Thymus (tissue), 11 donors: ENCODE results near the gene THAP11. TPM values are rescaled to one million over a fixed set of nuclear protein-coding genes. Genes with fewer than 3 reads are reported as not detected.

ENCODE experiments used
- DNase-seq, 9 donors: peaks; one replicate each; pipeline ENCODE4 v3.0.0-alpha.2; 2013; ENCODE audit warnings: low spot score in 9 of 9, low read depth in 6 of 9, missing footprints in 1 of 9
- H3K27ac ChIP-seq, 2 donors: one replicate each; pipeline ENCODE4 v1.5.1; 2013; ENCODE audit warnings: control low read depth in 1 of 2, low read depth in 1 of 2, low read length in 1 of 2, mild to moderate bottlenecking in 1 of 2, moderate library complexity in 1 of 2
- H3K27me3 ChIP-seq, 2 donors: one replicate each; pipeline ENCODE4 v1.5.1; 2013; ENCODE audit warnings: low read length in 1 of 2; ENCODE audit not compliant: control insufficient read depth in 2 of 2, insufficient read depth in 1 of 2
- H3K36me3 ChIP-seq, 2 donors: one replicate each; pipeline ENCODE4 v1.5.1; 2013; ENCODE audit warnings: low read length in 1 of 2, mild to moderate bottlenecking in 1 of 2, moderate library complexity in 1 of 2; ENCODE audit not compliant: control insufficient read depth in 2 of 2, insufficient read depth in 2 of 2
- H3K4me1 ChIP-seq, 2 donors: one replicate each; pipeline ENCODE4 v1.5.1; 2013; ENCODE audit warnings: low read length in 2 of 2; ENCODE audit not compliant: control insufficient read depth in 2 of 2, insufficient read depth in 2 of 2
- H3K4me3 ChIP-seq, 2 donors: one replicate each; pipeline ENCODE4 v1.5.1; 2013; ENCODE audit warnings: low read length in 2 of 2, control low read depth in 1 of 2, mild to moderate bottlenecking in 1 of 2
- H3K9me3 ChIP-seq, 2 donors: one replicate each; pipeline ENCODE4 v1.5.1; 2013; ENCODE audit warnings: low read length in 1 of 2, mild to moderate bottlenecking in 1 of 2; ENCODE audit not compliant: control insufficient read depth in 2 of 2, insufficient read depth in 1 of 2
- WGBS: extraction: QIAGEN DNeasy Blood & Tissue Kit; methylation state at CpG from one replicate; pipeline ENCODE4 v1.1.7; 2013; 5-methylcytosine and 5-hydroxymethylcytosine counted together
- polyA plus RNA-seq: library from polyadenylated mRNA; stranded (reverse); fragments of 200-250 nt; gene quantifications from one replicate; pipeline ENCODE4 v1.2.3, GENCODE V29; 2013
- total RNA-seq: library from RNA; stranded (reverse); fragments of 120-200 nt; gene quantifications from one replicate; pipeline ENCODE4 v1.2.4, GENCODE V29; 2013
- donor health status: healthy.

The THAP11 gene
- total and polyA plus RNA-seq, 2 donors, result 25.7 to 38.2 TPM

GRCh38 chr16:67892899-67893742 lies 51.0 kb downstream of the THAP11 start, which contains the start of gene PSKH1:
PSKH1 (plus strand) TSS chr16:67893254; CDS start chr16:67908750, 15,496 bp downstream.
- Histone ChIP-seq H3K4me3 (peak within 1 kb of the TSS; percentile 89 to 100), H3K9me3 (no peaks in the 10 kb centered on the region), H3K27me3 (no peaks in the 10 kb centered on the region), H3K4me1 (peaks cover 11 to 13% of the 10 kb centered on the region in 2 donors), H3K36me3 (peaks cover 2 to 5% of the 10 kb centered on the region in 2 donors), H3K27ac (peak within 1 kb of the TSS; percentile 59 to 91)
- WGBS, result under 1% methylated on average over 90 of the region's 90 CpGs
- DNase-seq, result peak; percentile 71 to 95 (median 89)

Other genes with a start within 250 kb of the THAP11 start
- 19.7 TPM for gene CARMIL2, start 197.2 kb upstream of the THAP11 start, total RNA-seq
- 85.6 TPM for gene CARMIL2, start 197.2 kb upstream of the THAP11 start, polyA plus RNA-seq
- 15.3 TPM for gene ACD, start 182.1 kb upstream of the THAP11 start, total RNA-seq
- 23.4 TPM for gene ACD, start 182.1 kb upstream of the THAP11 start, polyA plus RNA-seq
- gene PARD6A, start 181.4 kb upstream of the THAP11 start, total RNA-seq, result 4.6 TPM
- 5.9 TPM for gene PARD6A, start 181.4 kb upstream of the THAP11 start, polyA plus RNA-seq
- gene ENKD1, start 175.6 kb upstream of the THAP11 start, total RNA-seq, result 12.0 TPM
- gene ENKD1, start 175.6 kb upstream of the THAP11 start, polyA plus RNA-seq, result 31.3 TPM
- 5.3 TPM for gene C16orf86, start 175.5 kb upstream of the THAP11 start, total RNA-seq
- 9.4 TPM for gene C16orf86, start 175.5 kb upstream of the THAP11 start, polyA plus RNA-seq
- 10.2 TPM for gene GFOD2, start 123.0 kb upstream of the THAP11 start, total RNA-seq
- gene GFOD2, start 123.0 kb upstream of the THAP11 start, polyA plus RNA-seq, result 11.3 TPM
- 3.7 TPM for gene RANBP10, start 35.8 kb upstream of the THAP11 start, total RNA-seq
- gene RANBP10, start 35.8 kb upstream of the THAP11 start, polyA plus RNA-seq, result 10.7 TPM
- gene TSNAXIP1, start 35.4 kb upstream of the THAP11 start, total RNA-seq, result 0.76 TPM
- 2.0 TPM for gene TSNAXIP1, start 35.4 kb upstream of the THAP11 start, polyA plus RNA-seq
- gene NUTF2, start 4.6 kb downstream of the THAP11 start, total RNA-seq, result 50.7 TPM
- 106 TPM for gene NUTF2, start 4.6 kb downstream of the THAP11 start, polyA plus RNA-seq
- gene CENPT, start 5.4 kb downstream of the THAP11 start, total RNA-seq, result 25.4 TPM
- 101 TPM for gene CENPT, start 5.4 kb downstream of the THAP11 start, polyA plus RNA-seq
- gene EDC4, start 30.7 kb downstream of the THAP11 start, total RNA-seq, result 39.7 TPM
- gene EDC4, start 30.7 kb downstream of the THAP11 start, polyA plus RNA-seq, result 45.0 TPM
- 0.28 TPM for gene NRN1L, start 42.6 kb downstream of the THAP11 start, total RNA-seq
- 5.6 TPM for gene NRN1L, start 42.6 kb downstream of the THAP11 start, polyA plus RNA-seq
- 8.8 TPM for gene PSKH1, start 50.9 kb downstream of the THAP11 start, total RNA-seq
- gene PSKH1, start 50.9 kb downstream of the THAP11 start, polyA plus RNA-seq, result 12.6 TPM
- 0.61 TPM for gene CTRL, start 89.5 kb downstream of the THAP11 start, total RNA-seq
- 6.4 TPM for gene CTRL, start 89.5 kb downstream of the THAP11 start, polyA plus RNA-seq
- gene PSMB10, start 94.5 kb downstream of the THAP11 start, total RNA-seq, result 258 TPM
- gene PSMB10, start 94.5 kb downstream of the THAP11 start, polyA plus RNA-seq, result 109 TPM
- gene LCAT, start 101.8 kb downstream of the THAP11 start, total RNA-seq, result 4.4 TPM
- 51.9 TPM for gene LCAT, start 101.8 kb downstream of the THAP11 start, polyA plus RNA-seq
- gene SLC12A4, start 126.3 kb downstream of the THAP11 start, total RNA-seq, result 13.4 TPM
- gene SLC12A4, start 126.3 kb downstream of the THAP11 start, polyA plus RNA-seq, result 22.6 TPM
- gene DPEP3, start 138.2 kb downstream of the THAP11 start, total RNA-seq, result 0.14 TPM
- gene DPEP3, start 138.2 kb downstream of the THAP11 start, polyA plus RNA-seq, result 0.23 TPM
- gene DPEP2, start 157.2 kb downstream of the THAP11 start, total RNA-seq, result 5.6 TPM
- 19.0 TPM for gene DPEP2, start 157.2 kb downstream of the THAP11 start, polyA plus RNA-seq
- not detected for gene DPEP2NB, start 173.6 kb downstream of the THAP11 start, total RNA-seq
- gene DPEP2NB, start 173.6 kb downstream of the THAP11 start, polyA plus RNA-seq, result 0.18 TPM
- gene DDX28, start 180.9 kb downstream of the THAP11 start, total RNA-seq, result 10.6 TPM
- gene DDX28, start 180.9 kb downstream of the THAP11 start, polyA plus RNA-seq, result 11.9 TPM
- gene DUS2, start 181.0 kb downstream of the THAP11 start, total RNA-seq, result 11.1 TPM
- gene DUS2, start 181.0 kb downstream of the THAP11 start, polyA plus RNA-seq, result 12.2 TPM
- gene NFATC3, start 243.1 kb downstream of the THAP11 start, total RNA-seq, result 149 TPM
- gene NFATC3, start 243.1 kb downstream of the THAP11 start, polyA plus RNA-seq, result 37.4 TPM